Activated CD4-positive, alpha-beta T cell treated with anti-CD3 and anti-CD28 coated beads, Interleukin-2, amount 10 ng/mL, durations not matched to agents 7 days and 5 days (primary cell): ENCODE measurements around the gene TRPM3. TPM values are rescaled to one million over a fixed set of nuclear protein-coding genes. Genes with fewer than 3 reads are reported as not detected.

ENCODE experiments used
- CTCF ChIA-PET: fragments of 350-600 bp; sonication (Branson Sonifier 250); formaldehyde crosslinking; loops from one replicate; lab custom pipeline; 2021; ENCODE audit warnings: antibody characterized with exemption; lab: Charles Lee
- POLR2A ChIA-PET: fragments of 350-600 bp; sonication (Branson Sonifier 250); formaldehyde crosslinking; loops from one replicate; lab custom pipeline; 2021; ENCODE audit warnings: antibody characterized with exemption; lab: Charles Lee
- DNase-seq: peaks from one replicate; pipeline ENCODE4 v3.0.0-alpha.2; 2020
- H3K27ac Mint-ChIP-seq: one replicate; pipeline ENCODE4 v1.8.0; 2021; ENCODE audit warnings: mild to moderate bottlenecking, moderate library complexity, mixed read lengths
- H3K27me3 Mint-ChIP-seq: one replicate; pipeline ENCODE4 v1.8.0; 2021; ENCODE audit warnings: mixed read lengths
- H3K36me3 Mint-ChIP-seq: one replicate; pipeline ENCODE4 v1.8.0; 2021; ENCODE audit warnings: low read depth, mixed read lengths
- H3K4me1 Mint-ChIP-seq: one replicate; pipeline ENCODE4 v1.8.0; 2021; ENCODE audit warnings: mixed read lengths
- H3K4me3 Mint-ChIP-seq: one replicate; pipeline ENCODE4 v1.8.0; 2021; ENCODE audit warnings: mild to moderate bottlenecking, moderate library complexity, mixed read lengths
- H3K9me3 Mint-ChIP-seq: one replicate; pipeline ENCODE4 v1.8.0; 2021; ENCODE audit warnings: mixed read lengths
- total RNA-seq, 2 experiments: library from RNA; stranded (reverse); gene quantifications; one replicate each; pipeline ENCODE4 v1.2.3, GENCODE V29; 2021

Gene TRPM3
- total RNA-seq, 2 experiments from 2014 or later: not detected

GRCh38 chr9:70852711-70853240, 268.6 kb downstream of the TRPM3 start:
- no peaks in the 10 kb centered on the region for H3K9me3 Mint-ChIP-seq
- no peak for DNase-seq
- ChIA-PET CTCF (no interaction called here), POLR2A (no interaction called here)
- H3K4me3 Mint-ChIP-seq: no peak overlapping the region
- H3K27me3 Mint-ChIP-seq: peaks cover 3% of the 10 kb centered on the region
- no peak overlapping the region for H3K27ac Mint-ChIP-seq
- no peaks in the 10 kb centered on the region for H3K4me1 Mint-ChIP-seq
- H3K36me3 Mint-ChIP-seq: no peaks in the 10 kb centered on the region

- POLR2A ChIA-PET: no interaction called here
- Mint-ChIP-seq H3K27me3 (no peaks in the 10 kb centered on the region), H3K9me3 (no peaks in the 10 kb centered on the region), H3K4me1 (no peaks in the 10 kb centered on the region), H3K27ac (no peak overlapping the region), H3K4me3 (no peak overlapping the region), H3K36me3 (no peaks in the 10 kb centered on the region)
- no peak for DNase-seq
- CTCF ChIA-PET: no interaction called here
Measured at GRCh38 chr9:70840266-70840665, 281.2 kb downstream of the TRPM3 start.

- H3K9me3 Mint-ChIP-seq: no peaks in the 10 kb centered on the region
- ChIA-PET CTCF (no interaction called here), POLR2A (no interaction called here)
- no peaks in the 10 kb centered on the region for H3K36me3 Mint-ChIP-seq
- no peaks in the 10 kb centered on the region for H3K27me3 Mint-ChIP-seq
- no peak for DNase-seq
- no peak overlapping the region for H3K4me3 Mint-ChIP-seq
- H3K27ac Mint-ChIP-seq: no peak overlapping the region
- H3K4me1 Mint-ChIP-seq: no peaks in the 10 kb centered on the region
Measured at GRCh38 chr9:70835323-70835722, 286.1 kb downstream of the TRPM3 start.

- H3K27me3 Mint-ChIP-seq: peaks cover 6% of the 10 kb centered on the region
- H3K36me3 Mint-ChIP-seq: no peaks in the 10 kb centered on the region
- POLR2A ChIA-PET: no interaction called here
- CTCF ChIA-PET: no interaction called here
- no peak overlapping the region for H3K4me3 Mint-ChIP-seq
- H3K9me3 Mint-ChIP-seq: no peaks in the 10 kb centered on the region
- DNase-seq: no peak
- H3K27ac Mint-ChIP-seq: no peak overlapping the region
- no peaks in the 10 kb centered on the region for H3K4me1 Mint-ChIP-seq
Measured at GRCh38 chr9:70832492-70832891, 288.9 kb downstream of the TRPM3 start.

GRCh38 chr9:70830618-70831017, 290.8 kb downstream of the TRPM3 start:
- no peak overlapping the region for H3K27ac Mint-ChIP-seq
- H3K27me3 Mint-ChIP-seq: peaks cover 6% of the 10 kb centered on the region
- no peak for DNase-seq
- H3K4me1 Mint-ChIP-seq: no peaks in the 10 kb centered on the region
- ChIA-PET POLR2A (no interaction called here), CTCF (no interaction called here)
- H3K4me3 Mint-ChIP-seq: no peak overlapping the region
- no peaks in the 10 kb centered on the region for H3K36me3 Mint-ChIP-seq
- H3K9me3 Mint-ChIP-seq: no peaks in the 10 kb centered on the region

GRCh38 chr9:70829591-70830265, 291.7 kb downstream of the TRPM3 start:
- Mint-ChIP-seq H3K27ac (no peak overlapping the region), H3K9me3 (no peaks in the 10 kb centered on the region), H3K27me3 (peaks cover 6% of the 10 kb centered on the region), H3K4me1 (no peaks in the 10 kb centered on the region), H3K4me3 (no peak overlapping the region), H3K36me3 (no peaks in the 10 kb centered on the region)
- POLR2A ChIA-PET: no interaction called here
- CTCF ChIA-PET: no interaction called here
- no peak for DNase-seq

GRCh38 chr9:70826562-70826961, 294.9 kb downstream of the TRPM3 start:
- Mint-ChIP-seq H3K27ac (no peak overlapping the region), H3K4me1 (no peaks in the 10 kb centered on the region), H3K36me3 (no peaks in the 10 kb centered on the region), H3K9me3 (no peaks in the 10 kb centered on the region), H3K27me3 (peaks cover 6% of the 10 kb centered on the region), H3K4me3 (no peak overlapping the region)
- POLR2A ChIA-PET: interaction anchor here (0.6 kb wide), 1 partner anchor 1178 kb away, joined by 7 read pairs; no protein-coding TSS in a partner anchor
- CTCF ChIA-PET: no interaction called here
- no peak for DNase-seq

GRCh38 chr9:70823284-70823683, 298.1 kb downstream of the TRPM3 start:
- POLR2A ChIA-PET: no interaction called here
- CTCF ChIA-PET: no interaction called here
- Mint-ChIP-seq H3K4me3 (no peak overlapping the region), H3K36me3 (no peaks in the 10 kb centered on the region), H3K4me1 (no peaks in the 10 kb centered on the region), H3K27ac (no peak overlapping the region), H3K27me3 (peaks cover 4% of the 10 kb centered on the region), H3K9me3 (no peaks in the 10 kb centered on the region)
- no peak for DNase-seq

GRCh38 chr9:70817311-70817710, 304.1 kb downstream of the TRPM3 start:
- Mint-ChIP-seq H3K27ac (no peak overlapping the region), H3K27me3 (no peaks in the 10 kb centered on the region), H3K9me3 (no peaks in the 10 kb centered on the region), H3K4me1 (no peaks in the 10 kb centered on the region), H3K36me3 (no peaks in the 10 kb centered on the region), H3K4me3 (no peak overlapping the region)
- no peak for DNase-seq
- ChIA-PET CTCF (no interaction called here), POLR2A (no interaction called here)

GRCh38 chr9:70816891-70817290, 304.5 kb downstream of the TRPM3 start:
- no peak overlapping the region for H3K4me3 Mint-ChIP-seq
- no peak for DNase-seq
- H3K9me3 Mint-ChIP-seq: no peaks in the 10 kb centered on the region
- POLR2A ChIA-PET: no interaction called here
- H3K36me3 Mint-ChIP-seq: no peaks in the 10 kb centered on the region
- no peaks in the 10 kb centered on the region for H3K4me1 Mint-ChIP-seq
- H3K27me3 Mint-ChIP-seq: no peaks in the 10 kb centered on the region
- CTCF ChIA-PET: no interaction called here
- H3K27ac Mint-ChIP-seq: no peak overlapping the region

GRCh38 chr9:70816316-70816715, 305.1 kb downstream of the TRPM3 start:
- Mint-ChIP-seq H3K4me3 (no peak overlapping the region), H3K9me3 (no peaks in the 10 kb centered on the region), H3K27ac (no peak overlapping the region), H3K36me3 (no peaks in the 10 kb centered on the region), H3K27me3 (no peaks in the 10 kb centered on the region), H3K4me1 (no peaks in the 10 kb centered on the region)
- CTCF ChIA-PET: no interaction called here
- no peak for DNase-seq
- POLR2A ChIA-PET: no interaction called here

- H3K36me3 Mint-ChIP-seq: no peaks in the 10 kb centered on the region
- H3K27me3 Mint-ChIP-seq: no peaks in the 10 kb centered on the region
- no peaks in the 10 kb centered on the region for H3K9me3 Mint-ChIP-seq
- no peak for DNase-seq
- H3K4me3 Mint-ChIP-seq: no peak overlapping the region
- no peak overlapping the region for H3K27ac Mint-ChIP-seq
- ChIA-PET POLR2A (no interaction called here), CTCF (interaction anchor here (0.9 kb wide), 1 partner anchor 10 kb away, joined by 3 read pairs; no protein-coding TSS in a partner anchor)
- no peaks in the 10 kb centered on the region for H3K4me1 Mint-ChIP-seq
Measured at GRCh38 chr9:70814597-70814996, 306.8 kb downstream of the TRPM3 start.

GRCh38 chr9:70813141-70813540, 308.3 kb downstream of the TRPM3 start:
- Mint-ChIP-seq H3K27ac (no peak overlapping the region), H3K36me3 (no peaks in the 10 kb centered on the region), H3K9me3 (no peaks in the 10 kb centered on the region), H3K4me1 (no peaks in the 10 kb centered on the region), H3K4me3 (no peak overlapping the region), H3K27me3 (no peaks in the 10 kb centered on the region)
- ChIA-PET POLR2A (no interaction called here), CTCF (no interaction called here)
- DNase-seq: no peak

GRCh38 chr9:70811638-70812037, 309.8 kb downstream of the TRPM3 start:
- DNase-seq: no peak
- ChIA-PET POLR2A (no interaction called here), CTCF (no interaction called here)
- H3K4me1 Mint-ChIP-seq: no peaks in the 10 kb centered on the region
- peaks cover 6% of the 10 kb centered on the region for H3K27me3 Mint-ChIP-seq
- no peak overlapping the region for H3K27ac Mint-ChIP-seq
- H3K36me3 Mint-ChIP-seq: no peaks in the 10 kb centered on the region
- no peaks in the 10 kb centered on the region for H3K9me3 Mint-ChIP-seq
- no peak overlapping the region for H3K4me3 Mint-ChIP-seq
